ENCODE measurements around the gene DIP2C.
"Not testable (repeated sequence)": the region's sequence is repeated elsewhere in the genome, so short reads cannot be mapped to it uniquely, and the experiment has no call there.

The DIP2C gene

DNA sequence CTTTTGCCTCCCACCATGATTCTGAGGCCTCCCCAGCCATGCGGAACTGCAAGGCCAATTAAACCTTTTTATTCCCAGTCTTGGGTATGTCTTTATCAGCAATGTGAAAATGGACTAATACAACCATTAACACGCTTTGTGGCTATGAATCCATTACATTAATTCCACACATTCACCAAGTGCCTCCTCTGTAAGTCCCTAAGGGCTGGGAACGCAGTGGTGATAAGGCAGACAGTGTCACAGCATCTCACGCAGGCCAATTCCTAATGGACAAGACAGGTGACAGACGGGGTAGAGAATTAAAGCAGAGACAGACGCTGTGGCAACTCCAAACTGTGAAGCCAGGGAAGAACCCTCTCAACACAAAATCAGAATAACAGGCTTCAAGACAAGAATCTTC is 247.8 kb downstream of the DIP2C start:
- no peaks in the 10 kb centered on the region for H3K4me1 ChIP-seq (ENCODE audit: control insufficient read depth, insufficient read depth, low read length, unreplicated experiment)

DNA sequence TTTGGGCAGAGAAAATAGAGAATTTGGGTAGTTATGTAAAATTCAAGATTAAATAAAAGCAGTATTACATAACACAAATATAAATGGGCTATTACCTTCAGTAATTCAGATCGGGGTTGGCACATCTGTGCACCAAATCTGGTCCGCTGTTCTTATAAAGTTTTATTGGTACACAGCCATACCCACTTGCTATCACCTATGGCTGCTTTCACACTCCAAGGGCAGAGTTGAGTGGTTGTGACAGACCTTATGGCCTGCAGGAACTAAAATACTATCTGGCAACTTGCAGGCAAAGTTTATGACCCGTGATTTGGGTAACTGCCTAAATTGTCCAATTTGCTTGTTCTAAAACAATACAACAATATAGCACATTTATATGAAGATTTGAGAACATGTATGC is 249.3 kb downstream of the DIP2C start:
- Histone ChIP-seq H3K4me3 (ENCODE audit: low read depth, low read length) (no peak overlapping the region), H3K4me1 (ENCODE audit: control insufficient read depth, insufficient read depth, low read length, unreplicated experiment) (no peaks in the 10 kb centered on the region), H3K36me3 (ENCODE audit: insufficient read depth, low read length) (no peaks in the 10 kb centered on the region), H3K27ac (ENCODE audit: low read depth, low read length) (no peak overlapping the region), H2AFZ (ENCODE audit: low read length, unreplicated experiment) (no peak overlapping the region), H3K79me2 (ENCODE audit: control insufficient read depth, insufficient read depth, low read length, unreplicated experiment) (no peaks in the 10 kb centered on the region), H3K27me3 (ENCODE audit: insufficient read depth, low read length) (no peaks in the 10 kb centered on the region)

More for the DNA sequence above, 247.8 kb downstream of the DIP2C start:
- no peak overlapping the region for H2AFZ ChIP-seq (ENCODE audit: low read length, unreplicated experiment)
- no peak overlapping the region for H3K27ac ChIP-seq (ENCODE audit: low read depth, low read length)
- no peak overlapping the region for H3K4me3 ChIP-seq (ENCODE audit: low read depth, low read length)
- no peaks in the 10 kb centered on the region for H3K79me2 ChIP-seq (ENCODE audit: control insufficient read depth, insufficient read depth, low read length, unreplicated experiment)
- no peaks in the 10 kb centered on the region for H3K27me3 ChIP-seq (ENCODE audit: insufficient read depth, low read length)
- H3K36me3 ChIP-seq (ENCODE audit: insufficient read depth, low read length), result no peaks in the 10 kb centered on the region

- H2AFZ ChIP-seq (ENCODE audit: low read length, unreplicated experiment), result no peak overlapping the region
- H3K27ac ChIP-seq (ENCODE audit: low read depth, low read length), result no peak overlapping the region
- no peaks in the 10 kb centered on the region for H3K27me3 ChIP-seq (ENCODE audit: insufficient read depth, low read length)
- no peak overlapping the region for H3K4me3 ChIP-seq (ENCODE audit: low read depth, low read length)
- H3K79me2 ChIP-seq (ENCODE audit: control insufficient read depth, insufficient read depth, low read length, unreplicated experiment), result no peaks in the 10 kb centered on the region
- H3K4me1 ChIP-seq (ENCODE audit: control insufficient read depth, insufficient read depth, low read length, unreplicated experiment), result no peaks in the 10 kb centered on the region
- peaks cover 4% of the 10 kb centered on the region; the same call in 1 of the 2 replicates for H3K36me3 ChIP-seq (ENCODE audit: insufficient read depth, low read length)
Observed at GRCh38 chr10:437698-438490, 251.6 kb downstream of the DIP2C start.

GRCh38 chr10:436911-437665 is 252.4 kb downstream of the DIP2C start:
- no peaks in the 10 kb centered on the region for H3K4me1 ChIP-seq (ENCODE audit: control insufficient read depth, insufficient read depth, low read length, unreplicated experiment)
- peaks cover 6% of the 10 kb centered on the region; the same call in 1 of the 2 replicates for H3K36me3 ChIP-seq (ENCODE audit: insufficient read depth, low read length)
- no peaks in the 10 kb centered on the region for H3K27me3 ChIP-seq (ENCODE audit: insufficient read depth, low read length)
- H3K27ac ChIP-seq (ENCODE audit: low read depth, low read length), result no peak overlapping the region
- no peak overlapping the region for H2AFZ ChIP-seq (ENCODE audit: low read length, unreplicated experiment)
- no peaks in the 10 kb centered on the region for H3K79me2 ChIP-seq (ENCODE audit: control insufficient read depth, insufficient read depth, low read length, unreplicated experiment)
- no peak overlapping the region for H3K4me3 ChIP-seq (ENCODE audit: low read depth, low read length)

DNA sequence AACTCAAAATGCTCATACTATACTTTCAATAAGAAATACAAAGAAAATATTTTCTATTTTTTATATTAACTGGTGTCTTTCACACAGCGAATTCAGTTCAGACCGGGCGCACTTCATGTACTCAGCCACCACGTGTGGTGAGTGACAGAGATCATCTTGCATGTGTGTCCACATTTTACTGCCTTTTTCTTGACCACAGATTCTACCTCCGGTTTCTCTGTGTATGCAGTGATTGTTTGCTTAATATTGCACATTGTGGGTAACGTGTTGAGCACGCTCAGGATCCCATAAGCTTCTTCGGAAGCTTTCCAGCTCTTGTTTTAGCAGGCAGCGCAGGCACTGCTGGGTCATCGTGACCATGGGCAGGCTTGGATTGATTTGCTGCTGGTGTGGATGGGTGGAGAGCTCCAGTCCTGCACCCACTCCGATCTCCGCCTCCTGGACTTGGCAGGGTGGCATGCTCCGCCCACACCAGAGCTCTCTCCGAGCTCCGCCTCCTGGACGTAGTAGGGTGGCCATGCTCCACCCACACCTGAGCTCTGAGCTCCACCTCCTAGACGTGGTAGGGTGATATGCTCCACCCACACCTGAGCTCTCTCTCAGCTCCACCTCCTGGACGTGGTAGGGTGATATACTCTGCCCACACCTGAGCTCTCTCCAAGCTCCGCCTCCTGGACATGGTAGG is 253.3 kb downstream of the DIP2C start:
- Histone ChIP-seq H3K4me1 (ENCODE audit: control insufficient read depth, insufficient read depth, low read length, unreplicated experiment) (no peaks in the 10 kb centered on the region), H3K4me3 (ENCODE audit: low read depth, low read length) (no peak overlapping the region), H3K79me2 (ENCODE audit: control insufficient read depth, insufficient read depth, low read length, unreplicated experiment) (no peaks in the 10 kb centered on the region), H2AFZ (ENCODE audit: low read length, unreplicated experiment) (no peak overlapping the region), H3K36me3 (ENCODE audit: insufficient read depth, low read length) (peaks cover 6% of the 10 kb centered on the region; the same call in 1 of the 2 replicates), H3K27me3 (ENCODE audit: insufficient read depth, low read length) (no peaks in the 10 kb centered on the region), H3K27ac (ENCODE audit: low read depth, low read length) (no peak overlapping the region)

DNA sequence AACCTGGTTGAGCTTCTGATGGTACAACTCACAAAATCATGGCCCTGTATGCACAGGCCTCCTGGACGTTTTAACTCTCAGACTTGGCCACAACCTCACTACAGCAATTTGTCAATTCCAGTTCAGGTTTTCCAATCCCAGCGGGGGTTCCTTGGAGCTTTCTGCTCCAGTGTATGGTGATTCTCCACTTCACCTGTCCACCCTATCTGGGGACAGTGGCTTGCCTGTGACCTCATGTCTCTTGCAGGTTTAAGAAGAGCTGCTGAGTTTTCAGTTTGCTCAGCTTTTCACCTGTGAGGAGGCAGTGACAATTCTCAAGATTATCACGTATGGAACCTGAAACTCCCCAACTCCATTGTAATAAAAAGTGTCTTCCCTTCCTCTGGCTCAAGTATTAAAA is 254.1 kb downstream of the DIP2C start:
- no peaks in the 10 kb centered on the region for H3K27me3 ChIP-seq (ENCODE audit: insufficient read depth, low read length)
- no peak overlapping the region for H2AFZ ChIP-seq (ENCODE audit: low read length, unreplicated experiment)
- no peaks in the 10 kb centered on the region for H3K4me1 ChIP-seq (ENCODE audit: control insufficient read depth, insufficient read depth, low read length, unreplicated experiment)
- no peak overlapping the region for H3K4me3 ChIP-seq (ENCODE audit: low read depth, low read length)
- H3K36me3 ChIP-seq (ENCODE audit: insufficient read depth, low read length), result peaks cover 6% of the 10 kb centered on the region; the same call in 1 of the 2 replicates
- H3K27ac ChIP-seq (ENCODE audit: low read depth, low read length), result no peak overlapping the region
- no peaks in the 10 kb centered on the region for H3K79me2 ChIP-seq (ENCODE audit: control insufficient read depth, insufficient read depth, low read length, unreplicated experiment)

DNA sequence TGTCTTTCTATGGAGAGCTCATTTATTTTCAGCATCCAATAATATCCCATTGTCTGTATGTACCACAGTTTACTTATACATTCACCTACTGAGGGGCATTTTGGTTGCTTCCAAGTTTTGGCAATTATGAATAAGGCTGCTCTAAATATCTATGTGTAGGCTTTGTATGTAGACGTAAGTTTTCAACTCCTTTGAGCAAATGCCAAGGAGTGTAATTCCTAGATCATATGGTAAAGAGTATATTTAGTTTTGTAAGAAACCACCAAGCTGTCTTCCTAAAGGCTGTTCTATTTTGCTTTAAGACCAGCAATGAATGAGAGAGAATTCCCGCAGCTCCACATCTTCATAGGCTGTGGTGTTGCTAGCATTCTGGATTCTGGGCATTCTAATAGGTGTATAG is 259.8 kb downstream of the DIP2C start:
- Histone ChIP-seq H3K4me3 (ENCODE audit: low read depth, low read length) (no peak overlapping the region), H3K27me3 (ENCODE audit: insufficient read depth, low read length) (no peaks in the 10 kb centered on the region), H3K27ac (ENCODE audit: low read depth, low read length) (no peak overlapping the region), H2AFZ (ENCODE audit: low read length, unreplicated experiment) (no peak overlapping the region), H3K79me2 (ENCODE audit: control insufficient read depth, insufficient read depth, low read length, unreplicated experiment) (no peaks in the 10 kb centered on the region), H3K36me3 (ENCODE audit: insufficient read depth, low read length) (peaks cover 6% of the 10 kb centered on the region; the same call in 1 of the 2 replicates), H3K4me1 (ENCODE audit: control insufficient read depth, insufficient read depth, low read length, unreplicated experiment) (no peaks in the 10 kb centered on the region)

- H2AFZ ChIP-seq (ENCODE audit: low read length, unreplicated experiment), result no peak overlapping the region
- H3K79me2 ChIP-seq (ENCODE audit: control insufficient read depth, insufficient read depth, low read length, unreplicated experiment), result no peaks in the 10 kb centered on the region
- no peaks in the 10 kb centered on the region for H3K4me1 ChIP-seq (ENCODE audit: control insufficient read depth, insufficient read depth, low read length, unreplicated experiment)
- H3K36me3 ChIP-seq (ENCODE audit: insufficient read depth, low read length), result peaks cover 2% of the 10 kb centered on the region; the same call in 1 of the 2 replicates
- H3K27ac ChIP-seq (ENCODE audit: low read depth, low read length), result no peak overlapping the region
- no peaks in the 10 kb centered on the region for H3K27me3 ChIP-seq (ENCODE audit: insufficient read depth, low read length)
- no peak overlapping the region for H3K4me3 ChIP-seq (ENCODE audit: low read depth, low read length)
Observed at GRCh38 chr10:427761-428519, 261.5 kb downstream of the DIP2C start.

- not testable (repeated sequence) for H3K4me3 ChIP-seq (ENCODE audit: low read depth, low read length); H3K4me1 ChIP-seq (ENCODE audit: control insufficient read depth, insufficient read depth, low read length, unreplicated experiment); H2AFZ ChIP-seq (ENCODE audit: low read length, unreplicated experiment); H3K79me2 ChIP-seq (ENCODE audit: control insufficient read depth, insufficient read depth, low read length, unreplicated experiment); H3K27ac ChIP-seq (ENCODE audit: low read depth, low read length); H3K27me3 ChIP-seq (ENCODE audit: insufficient read depth, low read length); H3K36me3 ChIP-seq (ENCODE audit: insufficient read depth, low read length)
Observed at GRCh38 chr10:425365-425764, 264.1 kb downstream of the DIP2C start.

DNA sequence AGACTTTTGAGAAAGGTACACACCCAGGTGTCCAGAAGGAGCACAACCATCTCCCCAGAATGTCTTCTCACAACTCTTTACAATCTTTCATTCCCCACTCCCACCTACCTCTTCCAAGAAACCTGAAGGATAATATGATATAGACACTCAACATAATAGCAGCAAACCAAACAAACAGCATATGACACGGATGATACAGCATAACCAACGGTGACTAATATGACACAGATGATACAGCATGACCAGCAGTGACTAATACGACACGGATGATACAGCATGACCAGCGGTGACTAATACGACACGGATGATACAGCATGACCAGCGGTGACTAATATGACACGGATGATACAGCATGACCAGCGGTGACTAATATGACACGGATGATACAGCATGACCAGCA is 264.7 kb downstream of the DIP2C start:
- H3K4me1 ChIP-seq (ENCODE audit: control insufficient read depth, insufficient read depth, low read length, unreplicated experiment); H3K27ac ChIP-seq (ENCODE audit: low read depth, low read length); H3K36me3 ChIP-seq (ENCODE audit: insufficient read depth, low read length); H3K4me3 ChIP-seq (ENCODE audit: low read depth, low read length); H3K79me2 ChIP-seq (ENCODE audit: control insufficient read depth, insufficient read depth, low read length, unreplicated experiment); H2AFZ ChIP-seq (ENCODE audit: low read length, unreplicated experiment); H3K27me3 ChIP-seq (ENCODE audit: insufficient read depth, low read length): not testable (repeated sequence)

All from ACC112 (cell line).